ENCODE measurements around the gene ZNF282.
"Not testable (repeated sequence)": the region's sequence is repeated elsewhere in the genome, so short reads cannot be mapped to it uniquely, and the experiment has no call there.

The ZNF282 gene

GRCh38 chr7:149226366-149226765 lies 31.0 kb downstream of the ZNF282 start:
- DNase-seq = not testable (repeated sequence)

- no peak for DNase-seq
Observed at GRCh38 chr7:149226840-149227494, 31.6 kb downstream of the ZNF282 start.

- no peak for DNase-seq
Observed at GRCh38 chr7:149228831-149229471, 33.6 kb downstream of the ZNF282 start.

- DNase-seq = no peak
Observed at GRCh38 chr7:149229526-149229925, 34.2 kb downstream of the ZNF282 start.

GRCh38 chr7:149232362-149232761 lies 37.0 kb downstream of the ZNF282 start:
- DNase-seq = no peak

- DNase-seq = not testable (repeated sequence)
Observed at GRCh38 chr7:149233655-149234204, 38.4 kb downstream of the ZNF282 start.

GRCh38 chr7:149237502-149237901 lies 42.2 kb downstream of the ZNF282 start:
- no peak for DNase-seq

GRCh38 chr7:149238051-149238450 lies 42.7 kb downstream of the ZNF282 start:
- no peak for DNase-seq

- DNase-seq = peak; percentile 85
Observed at GRCh38 chr7:149239345-149240143, 44.2 kb downstream of the ZNF282 start, which contains the start of gene ZNF212. TSS of gene ZNF212 (plus strand) at chr7:149239651. CDS start at chr7:149239779, 128 bp downstream.

GRCh38 chr7:149240637-149241036 lies 45.3 kb downstream of the ZNF282 start:
- DNase-seq = no peak

GRCh38 chr7:149241696-149242095 lies 46.4 kb downstream of the ZNF282 start:
- DNase-seq = no peak

- DNase-seq = peak; percentile 24
Observed at GRCh38 chr7:149245244-149245643, 49.9 kb downstream of the ZNF282 start.

- no peak for DNase-seq
Observed at GRCh38 chr7:149245744-149246143, 50.4 kb downstream of the ZNF282 start.

- DNase-seq = no peak
Observed at GRCh38 chr7:149248777-149249176, 53.4 kb downstream of the ZNF282 start.

GRCh38 chr7:149250151-149250550 lies 54.8 kb downstream of the ZNF282 start:
- DNase-seq = not testable (repeated sequence)

GRCh38 chr7:149251518-149251917 lies 56.2 kb downstream of the ZNF282 start:
- not testable (repeated sequence) for DNase-seq

GRCh38 chr7:149252378-149252777 lies 57.0 kb downstream of the ZNF282 start:
- DNase-seq = no peak

- no peak for DNase-seq
Observed at GRCh38 chr7:149253665-149254064, 58.3 kb downstream of the ZNF282 start.

- DNase-seq = no peak
Observed at GRCh38 chr7:149254181-149254858, 59.0 kb downstream of the ZNF282 start.

GRCh38 chr7:149255174-149255573 lies 59.8 kb downstream of the ZNF282 start:
- no peak for DNase-seq

- DNase-seq = no peak
Observed at GRCh38 chr7:149256568-149256967, 61.2 kb downstream of the ZNF282 start.

GRCh38 chr7:149257146-149257545 lies 61.8 kb downstream of the ZNF282 start:
- no peak for DNase-seq

GRCh38 chr7:149261316-149261828 lies 66.0 kb downstream of the ZNF282 start:
- DNase-seq = no peak

Measured in stimulated activated CD4-positive, alpha-beta T cell treated with anti-CD3 and anti-CD28 coated beads, Interleukin-12 subunit alpha, Interleukin-12 subunit beta, amount 100 ng/mL, for 4 hours (primary cell).